Measurements from ENCODE around the gene PIWIL1. TPM values are rescaled to one million over a fixed set of nuclear protein-coding genes. Genes with fewer than 3 reads are reported as not detected.

Gene PIWIL1
- total and polyA plus RNA-seq, 2 donors (not counting 3 experiments of a cell fraction or from before 2014, with no cell fraction given): not detected

- no peak overlapping the region for H3K9ac ChIP-seq (replicated peaks; ENCODE audit: extremely low read depth, insufficient read depth, low read length)
- CTCF ChIA-PET: no interaction called here
- H3K27ac ChIP-seq (ENCODE audit: insufficient read depth, low read depth, low read length): no peak overlapping the region
- BruUV-seq (replicated peaks): no TSS peak
- H3K4me3 ChIP-seq (replicated peaks in 1 of 3; ENCODE audit: insufficient read depth in 1 of 3, low read depth in 1 of 3, low read length in 3 of 3): no peak overlapping the region
- H3K9me1 ChIP-seq (replicated peaks; ENCODE audit: control insufficient read depth, extremely low read depth, insufficient read depth, low read length): no peaks in the 10 kb centered on the region
- H3K4me2 ChIP-seq (ENCODE audit: insufficient read depth, low read length): no peak overlapping the region
- H2AFZ ChIP-seq (ENCODE audit: low read depth, low read length): no peak overlapping the region
- dilution Hi-C loops (cut with MboI; ENCODE audit: extremely low pct_ligation_motif_present, low sequenced_read_pairs): no loop called here
- H3K4me1 ChIP-seq (ENCODE audit: control insufficient read depth, extremely low read depth, insufficient read depth, low read length): no peaks in the 10 kb centered on the region
- H3K79me2 ChIP-seq (ENCODE audit: control insufficient read depth, insufficient read depth, low read length): no peaks in the 10 kb centered on the region
- DNase-seq (ENCODE audit: low read depth, low spot score): no peak
- H3K36me3 ChIP-seq (ENCODE audit: control insufficient read depth in 2 of 2, extremely low read depth in 1 of 2, insufficient read depth in 2 of 2, low read length in 2 of 2): no peaks in the 10 kb centered on the region
- intact Hi-C loops (cut with micrococcal nuclease): no loop called here
- H3K27me3 ChIP-seq (ENCODE audit: control insufficient read depth in 2 of 2, insufficient read depth in 2 of 2, low read length in 2 of 2): no peaks in the 10 kb centered on the region
- no peaks in the 10 kb centered on the region for H4K20me1 ChIP-seq (replicated peaks; ENCODE audit: control insufficient read depth, extremely low read depth, insufficient read depth, low read length)
- POLR2A ChIA-PET: no interaction called here
- no peak for FAIRE-seq
- H3K9me3 ChIP-seq (replicated peaks; ENCODE audit: control insufficient read depth, insufficient read depth, low read length): peaks cover 4% of the 10 kb centered on the region
- TF ChIP-seq CTCF (IDR thresholded peaks at IDR 0.05; ENCODE audit: extremely low read depth in 1 of 2, insufficient read depth in 1 of 2, low read depth in 1 of 2, low read length in 2 of 2) (no peak), POLR2AphosphoS5 (IDR thresholded peaks at IDR 0.05; ENCODE audit: insufficient read depth, low read depth, low read length) (no peak), EZH2 (IDR thresholded peaks at IDR 0.05; ENCODE audit: borderline replicate concordance, low read depth, low read length, severe bottlenecking) (no peak), MYC (IDR thresholded peaks at IDR 0.05; ENCODE audit: low read depth, low read length) (no peak), POLR2A (IDR thresholded peaks at IDR 0.05; ENCODE audit: low read depth, low read length) (no peak), FOS (IDR thresholded peaks at IDR 0.05; ENCODE audit: borderline replicate concordance, insufficient read depth, low read length) (no peak), JUN (IDR thresholded peaks at IDR 0.05; ENCODE audit: borderline replicate concordance, insufficient read depth, insufficient read length, low read depth) (no peak), MAX (IDR thresholded peaks at IDR 0.05; ENCODE audit: insufficient read depth, insufficient read length) (no peak), GATA2 (IDR thresholded peaks at IDR 0.05; ENCODE audit: insufficient read depth, insufficient read length, low read depth, low read length) (no peak)
These were observed 24.4 kb downstream of the PIWIL1 start for GRCh38 chr12:130362060-130362459.

All from endothelial cell of umbilical vein (primary cell).